HG02588 (cell line): ENCODE results near the gene LRRC34.

ENCODE experiments used
- ATAC-seq: cut with Tn5 transposase; IDR thresholded peaks from one replicate; pipeline ENCODE4 v1.9.1; 2021; ENCODE audit warnings: mild to moderate bottlenecking, moderate library complexity; ENCODE audit not compliant: unreplicated experiment

The LRRC34 gene

GRCh38 chr3:169769287-169770181, 43.2 kb downstream of the LRRC34 start, which contains the start of gene ACTRT3:
ACTRT3 (minus strand) TSS chr3:169769561; CDS start chr3:169769520, 41 bp downstream.
- ATAC-seq = peak; percentile 26

GRCh38 chr3:169764882-169765612, 47.7 kb downstream of the LRRC34 start, which contains the start of gene TERC:
TERC (minus strand) TSS chr3:169765060.
- peak; percentile 74 for ATAC-seq

GRCh38 chr3:169764312-169764881, 48.3 kb downstream of the LRRC34 start:
- peak; percentile 38 for ATAC-seq

GRCh38 chr3:169760479-169760878, 52.2 kb downstream of the LRRC34 start:
- no peak for ATAC-seq

GRCh38 chr3:169759256-169759655, 53.4 kb downstream of the LRRC34 start:
- ATAC-seq = no peak

- no peak for ATAC-seq
These were observed 54.2 kb downstream of the LRRC34 start for GRCh38 chr3:169758359-169758994.

GRCh38 chr3:169755488-169755887, 57.2 kb downstream of the LRRC34 start:
- ATAC-seq = no peak

- ATAC-seq = no peak
These were observed 58.0 kb downstream of the LRRC34 start for GRCh38 chr3:169754711-169755110.

- ATAC-seq = no peak
These were observed 60.8 kb downstream of the LRRC34 start for GRCh38 chr3:169751875-169752274.

- ATAC-seq = no peak
These were observed 62.0 kb downstream of the LRRC34 start for GRCh38 chr3:169750665-169751064.

GRCh38 chr3:169748670-169749069, 64.0 kb downstream of the LRRC34 start:
- no peak for ATAC-seq

GRCh38 chr3:169746924-169747323, 65.8 kb downstream of the LRRC34 start:
- ATAC-seq = no peak

GRCh38 chr3:169744366-169745054, 68.2 kb downstream of the LRRC34 start:
- ATAC-seq = no peak
